ENCODE results near the gene WFIKKN1. TPM values are rescaled to one million over a fixed set of nuclear protein-coding genes. Genes with fewer than 3 reads are reported as not detected.

Gene WFIKKN1
- total and polyA plus RNA-seq, 2 experiments from 2014 or later = 3.5 to 6.8 TPM

- H3K9me3 Mint-ChIP-seq = no peaks in the 10 kb centered on the region; the same call in 2 of the 3 replicates
- peak; percentile 42 for DNase-seq (ENCODE audit: low spot score)
- H2AFZ ChIP-seq = no peak overlapping the region
Measured at GRCh38 chr16:583815-584591, 46.8 kb upstream of the WFIKKN1 start.

More at GRCh38 chr16:583815-584591, 46.8 kb upstream of the WFIKKN1 start:
- H3K36me3 Mint-ChIP-seq (ENCODE audit: low read depth) = no peaks in the 10 kb centered on the region
- peaks cover 30% of the 10 kb centered on the region for H3K27me3 ChIP-seq (ENCODE audit: insufficient read depth)
- no peak overlapping the region for H3K27ac ChIP-seq (ENCODE audit: low read depth)
- H3K27ac Mint-ChIP-seq = no peak overlapping the region
- H3K4me3 ChIP-seq = peak overlapping the region; percentile 44; the same call in 1 of the 2 replicates
- H3K4me3 Mint-ChIP-seq = peak overlapping the region; percentile 24; the same call in 1 of the 3 replicates
- no peaks in the 10 kb centered on the region for H3K9me2 ChIP-seq (ENCODE audit: insufficient read depth)
- H3K4me1 ChIP-seq (ENCODE audit: insufficient read depth) = peaks cover 5% of the 10 kb centered on the region; the same call in 1 of the 2 replicates
- no peaks in the 10 kb centered on the region for H3K36me3 ChIP-seq (ENCODE audit: insufficient read depth)
- H3K79me2 ChIP-seq (replicated peaks; ENCODE audit: insufficient read depth) = peaks cover 8% of the 10 kb centered on the region
- TF ChIP-seq ZNF331 (CRISPR knock-in tag; IDR thresholded peaks at IDR 0.05; ENCODE audit: low read depth) (no peak), ZNF114 (CRISPR knock-in tag; IDR thresholded peaks at IDR 0.05) (no peak), STAT1 (IDR thresholded peaks at IDR 0.05; ENCODE audit: unreplicated experiment) (no peak), EZH2 (IDR thresholded peaks at IDR 0.05; ENCODE audit: low read depth, unreplicated experiment) (no peak), POLR2AphosphoS5 (IDR thresholded peaks at IDR 0.05; ENCODE audit: low read depth) (no peak; the same call in 1 of the 2 replicates), NANOG (IDR thresholded peaks at IDR 0.05; ENCODE audit: borderline replicate concordance) (no peak), ETS1 (IDR thresholded peaks at IDR 0.05) (no peak), CTCF (conservative IDR thresholded peaks at IDR 0.05; ENCODE audit: low read depth in 2 of 2) (no peak), CREB1 (CRISPR knock-in tag; IDR thresholded peaks at IDR 0.05; ENCODE audit: low read depth) (no peak), EZH2phosphoT487 (IDR thresholded peaks at IDR 0.05; ENCODE audit: unreplicated experiment) (no peak), JUNB (IDR thresholded peaks at IDR 0.05; ENCODE audit: unreplicated experiment) (no peak)
- TF ChIP-seq, protein P1, sequence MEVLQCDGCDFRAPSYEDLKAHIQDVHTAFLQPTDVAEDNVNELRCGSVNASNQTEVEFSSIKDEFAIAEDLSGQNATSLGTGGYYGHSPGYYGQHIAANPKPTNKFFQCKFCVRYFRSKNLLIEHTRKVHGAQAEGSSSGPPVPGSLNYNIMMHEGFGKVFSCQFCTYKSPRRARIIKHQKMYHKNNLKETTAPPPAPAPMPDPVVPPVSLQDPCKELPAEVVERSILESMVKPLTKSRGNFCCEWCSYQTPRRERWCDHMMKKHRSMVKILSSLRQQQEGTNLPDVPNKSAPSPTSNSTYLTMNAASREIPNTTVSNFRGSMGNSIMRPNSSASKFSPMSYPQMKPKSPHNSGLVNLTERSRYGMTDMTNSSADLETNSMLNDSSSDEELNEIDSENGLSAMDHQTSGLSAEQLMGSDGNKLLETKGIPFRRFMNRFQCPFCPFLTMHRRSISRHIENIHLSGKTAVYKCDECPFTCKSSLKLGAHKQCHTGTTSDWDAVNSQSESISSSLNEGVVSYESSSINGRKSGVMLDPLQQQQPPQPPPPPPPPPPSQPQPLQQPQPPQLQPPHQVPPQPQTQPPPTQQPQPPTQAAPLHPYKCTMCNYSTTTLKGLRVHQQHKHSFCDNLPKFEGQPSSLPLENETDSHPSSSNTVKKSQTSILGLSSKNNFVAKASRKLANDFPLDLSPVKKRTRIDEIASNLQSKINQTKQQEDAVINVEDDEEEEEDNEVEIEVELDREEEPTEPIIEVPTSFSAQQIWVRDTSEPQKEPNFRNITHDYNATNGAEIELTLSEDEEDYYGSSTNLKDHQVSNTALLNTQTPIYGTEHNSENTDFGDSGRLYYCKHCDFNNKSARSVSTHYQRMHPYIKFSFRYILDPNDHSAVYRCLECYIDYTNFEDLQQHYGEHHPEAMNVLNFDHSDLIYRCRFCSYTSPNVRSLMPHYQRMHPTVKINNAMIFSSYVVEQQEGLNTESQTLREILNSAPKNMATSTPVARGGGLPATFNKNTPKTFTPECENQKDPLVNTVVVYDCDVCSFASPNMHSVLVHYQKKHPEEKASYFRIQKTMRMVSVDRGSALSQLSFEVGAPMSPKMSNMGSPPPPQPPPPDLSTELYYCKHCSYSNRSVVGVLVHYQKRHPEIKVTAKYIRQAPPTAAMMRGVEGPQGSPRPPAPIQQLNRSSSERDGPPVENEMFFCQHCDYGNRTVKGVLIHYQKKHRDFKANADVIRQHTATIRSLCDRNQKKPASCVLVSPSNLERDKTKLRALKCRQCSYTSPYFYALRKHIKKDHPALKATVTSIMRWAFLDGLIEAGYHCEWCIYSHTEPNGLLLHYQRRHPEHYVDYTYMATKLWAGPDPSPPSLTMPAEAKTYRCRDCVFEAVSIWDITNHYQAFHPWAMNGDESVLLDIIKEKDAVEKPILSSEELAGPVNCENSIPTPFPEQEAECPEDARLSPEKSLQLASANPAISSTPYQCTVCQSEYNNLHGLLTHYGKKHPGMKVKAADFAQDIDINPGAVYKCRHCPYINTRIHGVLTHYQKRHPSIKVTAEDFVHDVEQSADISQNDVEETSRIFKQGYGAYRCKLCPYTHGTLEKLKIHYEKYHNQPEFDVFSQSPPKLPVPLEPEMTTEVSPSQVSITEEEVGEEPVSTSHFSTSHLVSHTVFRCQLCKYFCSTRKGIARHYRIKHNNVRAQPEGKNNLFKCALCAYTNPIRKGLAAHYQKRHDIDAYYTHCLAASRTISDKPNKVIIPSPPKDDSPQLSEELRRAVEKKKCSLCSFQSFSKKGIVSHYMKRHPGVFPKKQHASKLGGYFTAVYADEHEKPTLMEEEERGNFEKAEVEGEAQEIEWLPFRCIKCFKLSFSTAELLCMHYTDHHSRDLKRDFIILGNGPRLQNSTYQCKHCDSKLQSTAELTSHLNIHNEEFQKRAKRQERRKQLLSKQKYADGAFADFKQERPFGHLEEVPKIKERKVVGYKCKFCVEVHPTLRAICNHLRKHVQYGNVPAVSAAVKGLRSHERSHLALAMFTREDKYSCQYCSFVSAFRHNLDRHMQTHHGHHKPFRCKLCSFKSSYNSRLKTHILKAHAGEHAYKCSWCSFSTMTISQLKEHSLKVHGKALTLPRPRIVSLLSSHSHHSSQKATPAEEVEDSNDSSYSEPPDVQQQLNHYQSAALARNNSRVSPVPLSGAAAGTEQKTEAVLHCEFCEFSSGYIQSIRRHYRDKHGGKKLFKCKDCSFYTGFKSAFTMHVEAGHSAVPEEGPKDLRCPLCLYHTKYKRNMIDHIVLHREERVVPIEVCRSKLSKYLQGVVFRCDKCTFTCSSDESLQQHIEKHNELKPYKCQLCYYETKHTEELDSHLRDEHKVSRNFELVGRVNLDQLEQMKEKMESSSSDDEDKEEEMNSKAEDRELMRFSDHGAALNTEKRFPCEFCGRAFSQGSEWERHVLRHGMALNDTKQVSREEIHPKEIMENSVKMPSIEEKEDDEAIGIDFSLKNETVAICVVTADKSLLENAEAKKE (CRISPR knock-in tag; IDR thresholded peaks at IDR 0.05) = no peak
- TF ChIP-seq, protein P2, sequence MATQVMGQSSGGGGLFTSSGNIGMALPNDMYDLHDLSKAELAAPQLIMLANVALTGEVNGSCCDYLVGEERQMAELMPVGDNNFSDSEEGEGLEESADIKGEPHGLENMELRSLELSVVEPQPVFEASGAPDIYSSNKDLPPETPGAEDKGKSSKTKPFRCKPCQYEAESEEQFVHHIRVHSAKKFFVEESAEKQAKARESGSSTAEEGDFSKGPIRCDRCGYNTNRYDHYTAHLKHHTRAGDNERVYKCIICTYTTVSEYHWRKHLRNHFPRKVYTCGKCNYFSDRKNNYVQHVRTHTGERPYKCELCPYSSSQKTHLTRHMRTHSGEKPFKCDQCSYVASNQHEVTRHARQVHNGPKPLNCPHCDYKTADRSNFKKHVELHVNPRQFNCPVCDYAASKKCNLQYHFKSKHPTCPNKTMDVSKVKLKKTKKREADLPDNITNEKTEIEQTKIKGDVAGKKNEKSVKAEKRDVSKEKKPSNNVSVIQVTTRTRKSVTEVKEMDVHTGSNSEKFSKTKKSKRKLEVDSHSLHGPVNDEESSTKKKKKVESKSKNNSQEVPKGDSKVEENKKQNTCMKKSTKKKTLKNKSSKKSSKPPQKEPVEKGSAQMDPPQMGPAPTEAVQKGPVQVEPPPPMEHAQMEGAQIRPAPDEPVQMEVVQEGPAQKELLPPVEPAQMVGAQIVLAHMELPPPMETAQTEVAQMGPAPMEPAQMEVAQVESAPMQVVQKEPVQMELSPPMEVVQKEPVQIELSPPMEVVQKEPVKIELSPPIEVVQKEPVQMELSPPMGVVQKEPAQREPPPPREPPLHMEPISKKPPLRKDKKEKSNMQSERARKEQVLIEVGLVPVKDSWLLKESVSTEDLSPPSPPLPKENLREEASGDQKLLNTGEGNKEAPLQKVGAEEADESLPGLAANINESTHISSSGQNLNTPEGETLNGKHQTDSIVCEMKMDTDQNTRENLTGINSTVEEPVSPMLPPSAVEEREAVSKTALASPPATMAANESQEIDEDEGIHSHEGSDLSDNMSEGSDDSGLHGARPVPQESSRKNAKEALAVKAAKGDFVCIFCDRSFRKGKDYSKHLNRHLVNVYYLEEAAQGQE (IDR thresholded peaks at IDR 0.05; ENCODE audit: unreplicated experiment) = no peak
- H3K4me1 Mint-ChIP-seq = peaks cover 7% of the 10 kb centered on the region
- H4K20me1 ChIP-seq (replicated peaks; ENCODE audit: insufficient read depth) = peaks cover 12% of the 10 kb centered on the region
- H3K4me2 ChIP-seq = peak overlapping the region; percentile 74
- H3K27me3 Mint-ChIP-seq (ENCODE audit: insufficient read depth, low read depth, poor library complexity) = peaks cover 23% of the 10 kb centered on the region
- peak; percentile 15 for ATAC-seq
- peaks cover 13% of the 10 kb centered on the region; the same call in 1 of the 2 replicates for H3F3A ChIP-seq (replicated peaks; ENCODE audit: low read depth)

All from GM23338 (cell line).